H1 (cell line): ENCODE measurements around the gene SLC25A31. TPM values are rescaled to one million over a fixed set of nuclear protein-coding genes. Genes with fewer than 3 reads are reported as not detected.

Experiments
- FOSL1 ChIP-seq: IDR thresholded peaks from 2 replicates; pipeline ENCODE4 v1.6.1; 2011; ENCODE audit warnings: mild to moderate bottlenecking, low read depth, low read length, moderate library complexity; ENCODE audit not compliant: insufficient read depth
- PHF8 ChIP-seq: fragments of 200-600 bp; sonication (generic); conservative IDR thresholded peaks from 2 replicates; pipeline ENCODE4 v1.7.1; 2012; ENCODE audit warnings: low read depth, mild to moderate bottlenecking, inconsistent platforms, low read length, moderate library complexity
- RAD21 ChIP-seq, 2 experiments: IDR thresholded peaks in 1 of 2; conservative IDR thresholded peaks in 1 of 2; 2 replicates each; pipeline ENCODE4 v1.6.1; 2011; ENCODE audit warnings: low read depth in 2 of 2, low read length in 2 of 2, improper control_type of control experiment in 1 of 2, inconsistent platforms in 1 of 2, mild to moderate bottlenecking in 1 of 2, moderate library complexity in 1 of 2
- RFX5 ChIP-seq: IDR thresholded peaks from 2 replicates; pipeline ENCODE4 v1.6.1; 2011; ENCODE audit warnings: low read depth, low read length, improper control_type of control experiment, borderline replicate concordance
- polyA plus RNA-seq, 7 experiments: library from polyadenylated mRNA; depleted of rRNA in 3 of 7; stranded (reverse) in 5 of 7; unstranded in 2 of 7; fragments of >200 nt in 5 of 7; fragments of 200-250 nt in 2 of 7; gene quantifications; 1 replicate in 5 of 7; 2 replicates in 1 of 7; 4 replicates in 1 of 7; pipeline versions ENCODE4 v1.2.1 to v1.2.3, GENCODE V29; 2011 to 2013; ENCODE audit warnings: missing spikeins in 2 of 7, mixed read lengths in 2 of 7
- total RNA-seq: library from RNA; stranded (reverse); fragmentation: NEBNext Ultra II Directional; extraction: Animal tissue kit (Norgen Biotek cat#: 25700); gene quantifications from 2 replicates; pipeline ENCODE4 v1.2.1, GENCODE V29; 2021

SLC25A31 gene
- total and polyA plus RNA-seq, 2 of the 8 experiments (the other 6 are each of a cell fraction or from before 2014, with no cell fraction given) = not detected

DNA sequence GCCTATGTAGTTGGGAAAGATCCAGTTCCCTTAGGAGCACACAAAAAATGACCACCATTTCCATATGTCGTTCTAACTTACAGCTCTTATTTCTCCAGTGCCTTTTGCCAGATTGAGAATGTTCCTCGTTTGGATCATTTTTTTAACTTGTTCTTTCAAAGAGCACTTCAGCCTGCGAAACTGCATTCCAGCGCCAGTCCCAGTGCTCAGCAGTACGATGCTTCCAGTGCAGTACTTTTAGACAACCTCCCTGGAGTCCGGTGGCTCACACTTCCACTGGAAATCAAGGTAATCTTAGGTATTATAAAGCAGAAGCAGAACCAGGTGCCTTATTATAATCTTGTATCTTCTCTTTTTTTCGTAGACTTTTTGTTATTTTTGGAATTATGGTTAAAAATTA is 42.6 kb upstream of the SLC25A31 start (continued):
- TF ChIP-seq RFX5 = no peak
- TF ChIP-seq FOSL1 = no peak
- TF ChIP-seq RAD21 (IDR thresholded peaks at IDR 0.05 in 1 of 2, conservative IDR thresholded peaks at IDR 0.05 in 1 of 2; ENCODE audit: low read depth in 2 of 2, low read length in 2 of 2) = no peak
- no peak for TF ChIP-seq PHF8
